ENCODE results near the gene KMT2C.

DNA sequence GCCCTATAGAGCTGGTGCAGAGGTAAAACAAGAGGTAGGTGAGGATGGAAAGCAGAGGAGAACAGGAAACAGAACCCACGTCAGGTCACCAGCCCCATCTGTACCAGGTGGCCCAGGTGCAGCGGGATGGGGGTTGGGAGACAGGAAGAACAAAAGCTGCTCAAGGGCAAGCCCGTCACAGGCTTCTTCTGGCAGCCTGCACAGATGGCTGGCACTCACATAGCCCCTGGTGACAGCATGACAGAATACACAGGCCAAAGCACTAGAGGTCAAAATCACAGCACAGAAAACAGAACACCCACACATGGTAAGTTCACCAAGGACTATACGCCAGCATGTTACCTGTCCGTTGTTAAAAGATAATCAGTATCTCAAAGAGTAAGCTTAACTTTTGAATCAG, 283.5 kb downstream of the KMT2C start:
- TF ChIP-seq POLR2AphosphoS5 (IDR thresholded peaks at IDR 0.05), result no peak
- no peak for TF ChIP-seq CTCF (IDR thresholded peaks at IDR 0.05)
- TF ChIP-seq POLR2A (IDR thresholded peaks at IDR 0.05), result no peak
- no peak for TF ChIP-seq EP300 (IDR thresholded peaks at IDR 0.05)

All from stomach (tissue), 4 donors.